Measurements from ENCODE around the gene PDLIM3.

- TF ChIP-seq CTCF (IDR thresholded peaks at IDR 0.05) (no peak), EZH2 (IDR thresholded peaks at IDR 0.05; ENCODE audit: borderline replicate concordance, insufficient read depth, low read depth, low read length, poor library complexity, severe bottlenecking) (no peak)
Measured at GRCh38 chr4:185456131-185456530, 79.2 kb downstream of the PDLIM3 start.
